Mucosa of rectum (tissue), 2 donors: ENCODE data around the gene IL6ST.
A peak's percentile ranks its signal among the peaks of the same experiment; 100 is the strongest.
"Not testable (repeated sequence)": the region's sequence is repeated elsewhere in the genome, so short reads cannot be mapped to it uniquely, and the experiment has no call there.

Experiments
- H3K27ac ChIP-seq, 2 donors: one replicate each; pipeline ENCODE4 v1.7.0; 2013; ENCODE audit warnings: inconsistent platforms in 2 of 2, low read depth in 2 of 2, low read length in 2 of 2
- H3K27me3 ChIP-seq, 2 donors: one replicate each; pipeline ENCODE4 v1.7.0; 2013; ENCODE audit warnings: low read length in 2 of 2; ENCODE audit not compliant: control insufficient read depth in 2 of 2, insufficient read depth in 2 of 2
- H3K36me3 ChIP-seq, 2 donors: one replicate each; pipeline ENCODE4 v1.7.0; 2013; ENCODE audit warnings: low read length in 2 of 2; ENCODE audit not compliant: control insufficient read depth in 2 of 2, insufficient read depth in 2 of 2
- H3K4me1 ChIP-seq, 2 donors: one replicate each; pipeline ENCODE4 v1.7.0; 2013; ENCODE audit warnings: low read length in 2 of 2, mild to moderate bottlenecking in 1 of 2; ENCODE audit not compliant: control insufficient read depth in 2 of 2, insufficient read depth in 2 of 2
- H3K4me3 ChIP-seq, 2 donors: one replicate each; pipeline ENCODE4 v1.7.0; 2013; ENCODE audit warnings: low read length in 2 of 2
- H3K9ac ChIP-seq, 2 donors: one replicate each; pipeline ENCODE4 v1.7.0; 2013; ENCODE audit warnings: low read length in 2 of 2, low read depth in 1 of 2, mild to moderate bottlenecking in 1 of 2
- H3K9me3 ChIP-seq, 2 donors: one replicate each; pipeline ENCODE4 v1.7.0; 2013; ENCODE audit warnings: low read length in 2 of 2; ENCODE audit not compliant: control insufficient read depth in 2 of 2
- donor health status: healthy.
- donor health status: Normal muscosa, but diverticular disease.

The IL6ST gene

DNA sequence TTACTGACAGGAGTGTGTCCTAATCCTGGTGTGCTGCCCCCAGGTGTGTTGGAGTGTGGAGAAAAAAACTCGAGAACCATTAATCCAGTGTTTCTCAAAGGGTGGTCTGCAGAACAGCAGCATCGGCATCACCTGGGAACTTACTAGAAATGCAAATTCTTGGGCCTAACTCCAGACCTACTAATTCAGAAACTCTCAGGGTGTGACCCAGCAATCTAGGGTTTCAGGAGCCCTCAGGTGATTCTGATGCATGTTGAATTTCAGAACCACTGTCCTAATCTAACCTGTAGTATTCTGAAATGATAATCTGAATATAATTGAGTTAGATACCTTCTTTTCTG lies 30.0 kb upstream of the IL6ST start:
- peaks cover 0 to 3% of the 10 kb centered on the region in 2 donors for H3K4me1 ChIP-seq
- no peaks in the 10 kb centered on the region for H3K9me3 ChIP-seq
- no peak overlapping the region for H3K9ac ChIP-seq
- no peaks in the 10 kb centered on the region for H3K36me3 ChIP-seq
- no peak overlapping the region for H3K4me3 ChIP-seq
- no peaks in the 10 kb centered on the region for H3K27me3 ChIP-seq
- peak overlapping the region; percentile 32 to 39 for H3K27ac ChIP-seq

DNA sequence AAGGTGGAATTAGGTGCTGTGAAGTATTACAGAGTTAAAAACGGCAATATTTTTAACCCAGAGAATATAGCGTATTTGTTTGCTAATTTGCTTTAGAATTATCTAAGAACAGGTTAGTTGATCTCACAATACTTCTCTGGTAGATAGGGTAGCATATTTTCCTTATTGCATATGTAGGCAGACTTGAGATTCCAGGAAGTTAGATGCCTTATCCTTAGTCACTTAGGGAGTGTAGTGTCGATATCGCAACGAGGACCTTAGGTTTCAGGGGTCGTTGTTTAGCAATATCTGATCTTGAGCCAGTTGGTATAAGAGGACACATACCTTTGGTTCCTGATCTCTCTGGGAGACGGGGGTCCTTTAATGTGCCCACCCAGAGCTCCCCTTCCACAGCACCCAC lies 28.5 kb upstream of the IL6ST start:
- no peaks in the 10 kb centered on the region for H3K27me3 ChIP-seq
- no peak overlapping the region for H3K4me3 ChIP-seq
- H3K9ac ChIP-seq: no peak overlapping the region
- peaks cover 0 to 3% of the 10 kb centered on the region in 2 donors for H3K4me1 ChIP-seq
- H3K36me3 ChIP-seq: no peaks in the 10 kb centered on the region
- no peak overlapping the region for H3K27ac ChIP-seq
- H3K9me3 ChIP-seq: no peaks in the 10 kb centered on the region

DNA sequence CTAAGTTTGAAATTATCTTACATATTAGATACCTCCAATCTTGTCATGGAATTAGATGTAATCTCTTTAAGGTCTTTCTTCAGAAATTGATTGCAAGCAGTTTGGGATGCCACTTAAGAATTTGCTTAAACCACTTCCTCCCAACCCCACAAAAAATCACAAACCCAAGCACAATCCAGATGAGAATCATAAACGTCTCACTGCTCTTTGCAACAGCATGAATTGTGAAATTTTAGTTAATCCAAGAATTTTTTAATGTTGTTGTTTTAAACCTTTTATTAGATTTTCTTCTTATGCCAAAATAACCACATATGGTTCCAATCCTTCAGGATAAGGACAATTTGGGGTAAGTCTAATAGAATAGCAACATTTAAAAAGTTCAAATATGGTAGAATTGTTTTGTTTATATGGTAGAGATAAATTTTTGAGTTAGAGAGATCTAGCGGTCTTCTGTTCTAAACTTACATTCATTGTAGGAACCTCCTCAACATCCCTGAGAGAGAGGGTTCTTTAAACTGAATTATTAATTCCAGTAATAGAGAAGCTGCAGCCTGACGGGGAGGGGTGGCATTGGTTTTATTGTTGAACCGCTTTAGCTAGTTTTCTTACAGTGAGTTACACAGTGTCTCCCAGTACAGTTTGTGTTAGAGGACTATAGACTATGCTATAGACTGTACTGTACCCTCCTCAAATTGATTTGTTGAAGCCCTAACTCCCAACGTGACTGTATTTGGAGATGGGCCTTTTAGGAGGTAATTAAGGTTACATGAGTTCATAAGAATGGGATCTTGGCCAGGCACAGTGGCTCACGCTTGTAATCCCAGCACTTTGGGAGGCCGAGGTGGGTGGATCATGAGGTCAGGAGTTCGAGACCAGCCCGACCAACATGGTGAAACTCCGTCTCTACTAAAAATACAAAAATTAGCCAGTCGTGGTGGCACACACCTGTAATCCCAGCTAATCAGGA lies 24.8 kb upstream of the IL6ST start:
- Histone ChIP-seq H3K9me3 (no peaks in the 10 kb centered on the region), H3K27me3 (no peaks in the 10 kb centered on the region), H3K27ac (peak overlapping the region in 1 of 2 donors; percentile 7), H3K9ac (no peak overlapping the region), H3K4me1 (no peaks in the 10 kb centered on the region), H3K36me3 (no peaks in the 10 kb centered on the region), H3K4me3 (no peak overlapping the region)

DNA sequence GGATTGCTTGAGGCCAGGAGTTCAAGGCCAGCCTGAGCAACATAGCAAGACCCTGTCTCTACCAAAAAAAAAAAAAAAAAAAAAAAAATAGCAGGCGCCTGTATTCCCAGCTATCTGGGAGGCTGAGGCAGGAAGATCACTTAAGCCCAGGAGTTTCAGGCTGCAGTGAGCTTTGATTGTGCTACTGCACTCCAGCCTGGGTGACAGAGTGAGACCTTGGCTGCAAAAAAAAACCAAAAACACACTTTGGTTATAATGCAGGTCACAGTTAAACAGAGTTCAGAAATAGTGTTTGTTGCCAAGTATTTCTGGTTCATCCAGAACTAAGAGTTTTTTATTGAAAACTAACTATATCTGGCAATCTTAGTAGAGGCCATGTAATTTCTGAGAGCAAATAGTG lies 24.1 kb upstream of the IL6ST start:
- no peaks in the 10 kb centered on the region for H3K9me3 ChIP-seq
- no peak overlapping the region for H3K27ac ChIP-seq
- no peak overlapping the region for H3K4me3 ChIP-seq
- H3K27me3 ChIP-seq: no peaks in the 10 kb centered on the region
- no peaks in the 10 kb centered on the region for H3K36me3 ChIP-seq
- no peak overlapping the region for H3K9ac ChIP-seq
- H3K4me1 ChIP-seq: no peaks in the 10 kb centered on the region

DNA sequence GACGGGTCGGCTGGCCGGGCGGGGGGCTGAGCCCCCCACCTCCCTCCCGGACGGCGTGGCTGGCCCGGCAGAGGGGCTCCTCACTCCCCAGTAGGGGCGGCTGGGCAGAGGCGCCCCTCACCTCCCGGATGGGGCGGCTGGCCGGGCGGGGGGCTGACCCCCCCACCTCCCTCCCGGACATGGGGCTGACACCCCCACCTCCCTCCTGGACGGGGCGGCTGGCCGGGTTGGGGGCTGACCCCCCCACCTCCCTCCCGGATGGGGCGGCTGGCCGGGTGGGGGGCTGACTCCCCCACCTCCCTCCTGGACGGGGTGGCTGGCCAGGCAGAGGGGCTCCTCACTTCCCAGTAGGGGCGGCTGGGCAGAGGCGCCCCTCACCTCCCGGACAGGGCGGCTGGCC lies 19.9 kb upstream of the IL6ST start:
- not testable (repeated sequence) for H3K4me3 ChIP-seq, H3K27me3 ChIP-seq, H3K36me3 ChIP-seq, H3K9me3 ChIP-seq, H3K27ac ChIP-seq, H3K9ac ChIP-seq
- peaks cover 0 to 12% of the 10 kb centered on the region in 2 donors for H3K4me1 ChIP-seq

DNA sequence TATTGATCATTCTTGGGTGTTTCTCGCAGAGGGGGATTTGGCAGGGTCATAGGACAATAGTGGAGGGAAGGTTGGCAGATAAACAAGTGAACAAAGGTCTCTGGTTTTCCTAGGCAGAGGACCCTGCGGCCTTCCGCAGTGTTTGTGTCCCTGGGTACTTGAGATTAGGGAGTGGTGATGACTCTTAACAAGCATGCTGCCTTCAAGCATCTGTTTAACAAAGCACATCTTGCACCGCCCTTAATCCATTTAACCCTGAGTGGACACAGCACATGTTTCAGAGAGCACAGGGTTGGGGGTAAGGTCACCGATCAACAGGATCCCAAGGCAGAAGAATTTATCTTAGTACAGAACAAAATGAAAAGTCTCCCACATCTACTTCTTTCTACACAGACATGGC lies 19.2 kb upstream of the IL6ST start:
- H3K36me3 ChIP-seq, H3K27ac ChIP-seq, H3K27me3 ChIP-seq, H3K4me3 ChIP-seq, H3K9me3 ChIP-seq, H3K9ac ChIP-seq: not testable (repeated sequence)
- peaks cover 0 to 12% of the 10 kb centered on the region in 2 donors for H3K4me1 ChIP-seq

DNA sequence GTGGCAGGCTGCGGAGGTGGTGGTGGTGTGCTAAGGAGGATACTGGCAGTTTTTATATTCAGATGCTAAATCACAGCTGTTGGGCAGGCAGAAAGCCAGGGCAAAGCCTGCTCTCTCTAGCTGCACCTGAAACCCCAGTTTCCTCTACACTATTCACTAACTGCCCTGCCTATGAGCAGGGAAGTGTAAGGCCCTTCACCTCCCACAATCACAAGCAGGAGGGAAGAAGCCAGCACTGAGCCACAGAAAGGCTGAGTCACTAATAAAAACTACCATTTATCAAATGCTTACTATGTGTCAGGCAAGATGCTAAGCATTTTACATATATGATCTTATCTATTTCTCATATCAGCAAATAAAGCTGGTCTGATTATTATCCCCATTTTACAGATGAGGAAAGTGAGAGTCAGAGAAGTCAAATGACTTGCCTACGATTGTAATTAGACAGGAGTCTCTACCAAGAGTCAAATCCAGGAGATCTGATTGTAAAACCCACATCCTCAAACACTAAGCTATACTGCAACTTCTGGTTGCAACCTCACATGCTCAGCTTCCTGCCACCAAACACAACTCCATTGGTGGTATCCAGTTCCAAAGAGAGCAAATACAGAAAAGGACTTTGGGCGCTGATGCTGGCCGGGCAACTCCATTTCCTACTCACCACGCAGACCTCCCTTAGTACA lies 17.7 kb upstream of the IL6ST start:
- H3K4me3 ChIP-seq: no peak overlapping the region
- no peak overlapping the region for H3K9ac ChIP-seq
- H3K4me1 ChIP-seq: peaks cover 0 to 12% of the 10 kb centered on the region in 2 donors
- H3K27ac ChIP-seq: peak overlapping the region; percentile 40 to 53
- H3K36me3 ChIP-seq: no peaks in the 10 kb centered on the region
- no peaks in the 10 kb centered on the region for H3K27me3 ChIP-seq
- H3K9me3 ChIP-seq: no peaks in the 10 kb centered on the region

DNA sequence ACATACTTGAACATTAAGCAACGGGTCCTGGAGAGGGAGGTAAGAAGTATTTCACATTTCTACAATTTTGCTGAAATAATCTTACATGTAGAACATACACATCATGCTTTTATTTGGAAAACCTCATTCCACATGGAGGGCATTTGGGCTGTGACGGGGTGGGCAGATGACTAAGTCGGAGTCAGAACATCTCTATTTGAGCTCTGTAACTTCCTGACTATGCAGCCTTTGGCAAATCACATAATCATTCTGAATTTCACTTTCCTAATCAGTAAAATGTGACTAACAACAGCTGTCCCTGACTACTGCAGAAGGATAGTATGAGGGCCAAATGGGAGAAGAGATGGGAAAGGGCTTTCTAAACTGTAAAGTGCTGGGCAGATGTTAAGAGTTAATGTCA lies 17.1 kb upstream of the IL6ST start:
- Histone ChIP-seq H3K9ac (no peak overlapping the region), H3K4me1 (peaks cover 0 to 12% of the 10 kb centered on the region in 2 donors), H3K27ac (peak overlapping the region; percentile 40 to 53), H3K4me3 (no peak overlapping the region), H3K36me3 (no peaks in the 10 kb centered on the region), H3K9me3 (no peaks in the 10 kb centered on the region), H3K27me3 (no peaks in the 10 kb centered on the region)

DNA sequence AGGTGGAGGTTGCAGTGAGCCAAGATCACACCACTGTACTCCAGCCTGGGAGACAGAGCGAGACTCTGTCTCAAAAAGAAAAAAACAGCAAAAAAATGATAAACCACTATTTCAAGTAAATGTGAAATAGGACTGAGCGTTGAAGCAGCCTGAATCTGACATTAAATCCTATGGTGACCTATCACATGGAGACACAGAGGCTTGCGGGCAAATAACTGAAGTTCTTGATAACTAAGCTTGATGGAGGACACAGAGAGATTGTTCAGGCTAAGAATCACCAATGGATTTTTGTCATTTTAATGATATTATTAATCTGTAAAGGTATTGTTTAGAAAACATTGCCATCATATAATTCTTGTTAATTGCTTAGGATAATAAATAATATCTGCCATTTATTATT lies 15.7 kb upstream of the IL6ST start:
- H3K4me1 ChIP-seq: peaks cover 0 to 12% of the 10 kb centered on the region in 2 donors
- no peaks in the 10 kb centered on the region for H3K9me3 ChIP-seq
- H3K9ac ChIP-seq: no peak overlapping the region
- no peaks in the 10 kb centered on the region for H3K27me3 ChIP-seq
- no peak overlapping the region for H3K27ac ChIP-seq
- no peak overlapping the region for H3K4me3 ChIP-seq
- H3K36me3 ChIP-seq: no peaks in the 10 kb centered on the region

DNA sequence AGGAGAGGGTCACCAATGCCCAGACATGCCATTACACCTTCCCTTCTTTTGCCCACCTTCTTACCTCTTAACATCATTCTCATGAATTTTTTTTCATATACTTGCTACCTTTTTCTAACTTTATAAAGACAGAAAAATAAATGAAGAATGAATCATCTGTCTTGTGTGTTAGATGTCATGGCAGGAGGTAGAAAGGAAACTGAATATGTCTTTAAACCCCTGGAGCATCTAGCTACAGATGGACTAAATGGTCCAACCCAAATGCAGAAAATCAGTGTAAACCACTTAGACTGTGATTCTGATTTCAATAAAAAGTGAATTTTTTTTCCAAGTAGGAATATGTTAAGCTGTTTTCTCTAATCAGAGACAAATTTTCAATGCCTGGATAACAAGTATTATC lies 11.8 kb upstream of the IL6ST start:
- Histone ChIP-seq H3K27ac (no peak overlapping the region), H3K36me3 (no peaks in the 10 kb centered on the region), H3K4me1 (peaks cover 0 to 6% of the 10 kb centered on the region in 2 donors), H3K9me3 (no peaks in the 10 kb centered on the region), H3K9ac (no peak overlapping the region), H3K4me3 (no peak overlapping the region), H3K27me3 (no peaks in the 10 kb centered on the region)
